ENCODE data around the gene CIDEC.

GRCh38 chr3:9917820-9918219, 37.8 kb upstream of the CIDEC start:
- TF ChIP-seq, protein P1, sequence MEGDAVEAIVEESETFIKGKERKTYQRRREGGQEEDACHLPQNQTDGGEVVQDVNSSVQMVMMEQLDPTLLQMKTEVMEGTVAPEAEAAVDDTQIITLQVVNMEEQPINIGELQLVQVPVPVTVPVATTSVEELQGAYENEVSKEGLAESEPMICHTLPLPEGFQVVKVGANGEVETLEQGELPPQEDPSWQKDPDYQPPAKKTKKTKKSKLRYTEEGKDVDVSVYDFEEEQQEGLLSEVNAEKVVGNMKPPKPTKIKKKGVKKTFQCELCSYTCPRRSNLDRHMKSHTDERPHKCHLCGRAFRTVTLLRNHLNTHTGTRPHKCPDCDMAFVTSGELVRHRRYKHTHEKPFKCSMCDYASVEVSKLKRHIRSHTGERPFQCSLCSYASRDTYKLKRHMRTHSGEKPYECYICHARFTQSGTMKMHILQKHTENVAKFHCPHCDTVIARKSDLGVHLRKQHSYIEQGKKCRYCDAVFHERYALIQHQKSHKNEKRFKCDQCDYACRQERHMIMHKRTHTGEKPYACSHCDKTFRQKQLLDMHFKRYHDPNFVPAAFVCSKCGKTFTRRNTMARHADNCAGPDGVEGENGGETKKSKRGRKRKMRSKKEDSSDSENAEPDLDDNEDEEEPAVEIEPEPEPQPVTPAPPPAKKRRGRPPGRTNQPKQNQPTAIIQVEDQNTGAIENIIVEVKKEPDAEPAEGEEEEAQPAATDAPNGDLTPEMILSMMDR (IDR thresholded peaks at IDR 0.05) = no peak
- TF ChIP-seq POLR2A (IDR thresholded peaks at IDR 0.05) = no peak
